ENCODE data around the gene ADGRA3.
"Not testable (repeated sequence)": the region's sequence is repeated elsewhere in the genome, so short reads cannot be mapped to it uniquely, and the experiment has no call there.

Gene ADGRA3

DNA sequence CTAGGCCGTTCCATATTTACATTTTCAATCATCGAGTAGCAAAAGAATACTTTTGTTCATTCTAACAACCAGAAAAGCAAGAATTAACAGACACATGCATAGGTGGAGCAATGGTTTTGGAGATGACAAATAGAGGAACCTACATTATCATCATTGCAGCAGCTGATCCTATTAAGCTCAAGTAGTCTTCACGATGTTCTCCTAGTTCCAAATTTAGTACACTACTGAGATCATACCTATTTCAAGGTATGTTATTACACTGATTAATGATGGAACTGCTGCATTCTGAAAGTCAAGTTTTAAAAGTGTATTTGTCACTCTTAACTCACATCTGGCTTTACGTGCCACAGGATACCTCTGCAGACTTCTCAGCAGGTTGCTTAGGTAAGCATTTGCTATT lies 87.4 kb downstream of the ADGRA3 start:
- DNase-seq: no peak

DNA sequence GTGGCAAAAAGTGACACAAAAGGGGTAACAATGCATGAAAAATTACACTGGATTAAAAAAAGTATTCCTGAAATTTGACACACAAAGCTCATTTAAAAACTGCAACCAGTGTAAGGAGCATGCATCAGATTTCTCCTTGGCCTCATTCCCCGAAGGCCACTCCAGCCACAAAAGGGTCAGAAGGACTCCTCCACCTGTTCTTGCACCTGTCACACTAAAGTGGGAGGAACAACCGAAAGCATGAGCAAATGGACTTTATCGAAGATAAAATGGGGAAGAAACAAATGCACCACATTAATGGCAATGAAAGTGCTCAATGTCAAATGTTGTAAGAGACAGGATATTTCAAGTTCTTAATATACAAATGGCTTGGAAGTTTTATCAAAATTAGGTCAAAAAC lies 88.2 kb downstream of the ADGRA3 start:
- DNase-seq: no peak

GRCh38 chr4:22420291-22420690 lies 95.6 kb downstream of the ADGRA3 start:
- no peak for DNase-seq

DNA sequence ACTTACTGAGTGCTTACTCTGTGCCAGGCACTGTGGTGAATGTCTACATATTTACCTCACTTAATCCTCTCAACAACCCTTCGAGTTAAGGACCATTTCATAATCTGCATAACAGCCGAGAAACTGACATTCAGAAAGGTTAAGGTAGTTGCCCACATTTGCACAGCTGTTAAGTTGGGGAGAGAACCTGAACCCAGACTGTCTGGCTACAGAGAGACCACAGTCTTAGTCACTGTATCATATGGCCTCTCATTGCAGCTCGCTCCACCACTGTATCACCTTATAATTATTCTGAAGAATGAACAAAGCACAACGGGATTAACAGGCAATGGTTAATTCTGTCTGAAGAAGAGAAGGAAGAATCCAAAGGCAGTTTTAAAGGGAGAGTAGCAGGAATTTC lies 98.5 kb downstream of the ADGRA3 start:
- DNase-seq: no peak

- no peak for DNase-seq
These were observed 99.5 kb downstream of the ADGRA3 start for GRCh38 chr4:22416403-22416802.

DNA sequence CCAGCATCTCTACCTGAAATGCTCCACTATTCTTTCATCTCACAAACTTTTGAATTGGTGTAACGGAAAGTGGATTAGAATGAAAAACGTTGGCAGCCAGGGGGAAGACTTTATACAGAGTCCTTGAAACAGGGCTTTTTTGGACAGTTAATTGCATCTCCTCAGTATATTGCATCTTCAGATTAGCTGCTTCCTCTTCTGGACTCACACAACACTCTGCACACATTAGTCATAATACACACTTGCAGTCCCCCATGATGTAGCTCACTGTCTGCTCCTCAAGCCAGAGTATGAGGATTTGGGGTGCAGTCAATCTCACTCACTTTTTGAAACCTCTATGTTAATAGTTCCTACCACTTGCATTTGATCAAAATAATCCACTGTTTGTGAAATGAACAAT lies 101.0 kb downstream of the ADGRA3 start:
- no peak for DNase-seq

- DNase-seq: no peak
These were observed 102.4 kb downstream of the ADGRA3 start for GRCh38 chr4:22413471-22413870.

DNA sequence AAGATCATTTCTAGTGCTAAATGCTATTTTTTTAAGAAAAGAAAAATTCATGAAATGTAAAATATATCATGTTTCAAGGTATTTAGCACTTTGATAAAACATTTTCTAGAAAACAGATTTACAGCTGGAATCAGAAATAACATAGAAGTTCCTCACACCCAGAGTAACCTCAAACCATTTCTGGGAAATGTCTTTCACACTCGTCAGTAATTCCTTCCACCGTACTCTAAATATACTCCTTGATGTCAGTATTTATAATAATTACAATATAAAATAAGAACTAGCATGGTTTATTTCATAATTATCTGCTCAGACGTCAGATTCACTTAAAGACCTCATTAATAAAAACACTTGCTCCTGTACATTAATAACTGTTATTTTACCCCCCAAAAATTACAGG lies 103.9 kb downstream of the ADGRA3 start:
- DNase-seq: no peak

DNA sequence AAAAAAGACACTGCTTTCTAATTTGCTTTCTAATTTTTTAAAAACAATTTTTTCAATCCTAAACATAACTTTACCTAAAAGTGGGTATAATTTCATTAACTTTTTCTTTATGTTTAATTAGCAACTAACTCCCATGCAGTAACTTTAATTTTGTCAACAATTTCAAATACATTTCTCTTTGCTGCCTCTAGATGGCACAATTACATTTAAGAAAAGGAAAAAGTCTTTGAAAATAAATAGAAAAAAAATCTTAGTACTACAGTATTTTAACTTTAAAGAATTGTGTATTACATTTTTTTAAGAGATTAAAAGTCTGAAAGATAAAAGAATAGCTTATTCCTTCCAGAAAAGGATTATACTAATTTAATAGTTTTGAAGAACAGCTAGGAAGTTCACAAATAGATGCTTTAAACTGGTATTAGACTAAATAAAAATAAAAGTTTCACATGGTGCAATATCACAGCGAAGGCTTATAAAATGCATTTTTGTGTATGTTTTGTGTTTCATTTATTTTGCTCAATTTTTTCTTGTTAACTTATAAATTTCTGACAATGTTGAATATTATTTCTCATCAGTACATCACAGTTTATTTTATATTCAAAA lies 105.1 kb downstream of the ADGRA3 start:
- DNase-seq: no peak

DNA sequence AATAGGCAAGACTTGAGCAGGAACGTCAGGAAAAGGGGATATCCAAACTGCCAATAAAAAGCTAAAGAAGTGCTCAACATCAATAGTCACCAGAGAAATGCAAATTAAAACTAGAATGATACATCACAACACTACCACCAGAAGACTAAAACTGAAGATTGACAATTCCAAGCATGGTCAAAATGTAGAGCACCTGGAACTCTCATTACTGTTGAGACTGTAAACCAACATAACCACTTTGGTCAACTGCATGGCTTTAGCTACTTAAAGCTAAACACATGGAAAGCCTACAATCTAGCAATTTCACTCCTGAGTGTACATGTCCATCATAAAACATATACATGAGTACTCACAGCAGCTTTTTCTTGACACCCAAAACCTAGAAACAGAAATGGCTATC lies 107.4 kb downstream of the ADGRA3 start:
- DNase-seq: no peak

DNA sequence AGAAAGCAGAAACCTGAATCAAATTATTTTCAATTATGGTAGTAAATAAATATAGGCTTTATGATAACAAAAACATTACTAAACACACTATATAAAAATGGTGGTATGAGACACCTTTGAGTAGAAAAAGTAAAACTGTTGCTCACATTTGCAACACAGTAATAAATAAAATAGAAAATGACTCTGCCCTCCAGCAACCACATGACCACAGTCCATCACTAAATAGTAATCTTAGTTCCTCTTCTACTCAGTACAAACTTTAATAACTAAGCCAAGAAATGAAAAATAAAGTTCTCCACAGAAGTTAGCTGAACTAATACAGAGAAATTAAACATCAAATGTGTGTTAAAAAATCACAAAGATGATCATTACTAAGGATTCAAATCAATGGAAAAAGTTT lies 108.5 kb downstream of the ADGRA3 start:
- no peak for DNase-seq

DNA sequence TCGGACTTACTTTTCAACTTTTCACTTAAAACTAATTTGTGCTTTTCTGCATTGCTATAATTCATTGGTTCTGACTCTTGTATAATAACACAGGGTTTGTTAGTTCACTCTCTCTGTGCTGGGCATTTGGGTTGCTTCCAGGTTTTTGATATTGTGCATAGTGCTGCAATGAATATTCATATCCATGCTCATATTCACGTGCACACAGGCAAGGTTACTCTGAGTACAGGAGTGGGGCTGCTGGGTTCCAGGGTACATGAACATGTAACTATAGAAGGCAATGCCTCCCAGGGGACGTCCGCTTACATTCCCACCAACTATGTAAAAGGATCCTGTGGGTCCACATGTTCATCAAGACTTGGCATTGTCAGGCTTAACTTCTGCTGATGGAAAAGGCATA lies 117.2 kb downstream of the ADGRA3 start:
- DNase-seq: no peak

- no peak for DNase-seq
These were observed 124.3 kb downstream of the ADGRA3 start for GRCh38 chr4:22391551-22391950.

- DNase-seq: peak; percentile 54
These were observed 126.5 kb downstream of the ADGRA3 start for GRCh38 chr4:22389240-22389870.

- DNase-seq: no peak
These were observed 130.3 kb downstream of the ADGRA3 start for GRCh38 chr4:22385611-22386011.

DNA sequence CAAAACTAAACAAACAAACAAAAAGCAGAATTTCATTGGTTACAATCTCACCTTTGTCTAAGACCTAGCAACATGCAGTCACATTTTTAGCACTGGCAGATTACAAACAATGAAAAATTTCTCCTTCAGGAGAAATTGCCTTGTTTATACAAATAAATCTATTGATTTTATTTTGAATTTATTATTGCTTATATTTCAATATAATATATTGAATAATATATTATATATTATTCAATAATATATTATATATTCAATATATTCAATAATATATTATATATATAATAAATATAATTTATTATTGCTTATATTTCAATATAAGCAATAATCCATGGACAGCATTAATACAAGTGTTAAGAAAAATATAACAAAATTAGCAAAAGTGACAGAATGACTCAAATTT lies 131.7 kb downstream of the ADGRA3 start:
- no peak for DNase-seq

DNA sequence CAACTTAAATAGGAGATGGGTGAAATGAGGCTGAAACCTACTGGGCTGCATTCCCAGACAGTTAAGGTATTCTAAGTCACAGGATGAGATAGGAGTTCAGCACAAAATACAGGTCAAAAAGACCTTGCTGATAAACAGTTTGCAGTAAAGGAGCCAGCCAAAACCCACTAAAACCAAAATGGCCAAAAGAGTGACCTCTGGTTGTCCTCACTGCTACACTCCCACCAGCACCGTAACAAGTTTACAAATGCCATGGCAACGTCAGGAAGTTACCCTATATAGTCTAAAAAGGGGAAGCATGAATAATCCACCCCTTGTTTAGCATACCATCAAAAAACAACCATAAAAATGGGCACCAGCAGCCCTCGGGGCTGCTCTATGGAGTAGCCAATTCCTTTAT lies 133.7 kb downstream of the ADGRA3 start:
- not testable (repeated sequence) for DNase-seq

DNA sequence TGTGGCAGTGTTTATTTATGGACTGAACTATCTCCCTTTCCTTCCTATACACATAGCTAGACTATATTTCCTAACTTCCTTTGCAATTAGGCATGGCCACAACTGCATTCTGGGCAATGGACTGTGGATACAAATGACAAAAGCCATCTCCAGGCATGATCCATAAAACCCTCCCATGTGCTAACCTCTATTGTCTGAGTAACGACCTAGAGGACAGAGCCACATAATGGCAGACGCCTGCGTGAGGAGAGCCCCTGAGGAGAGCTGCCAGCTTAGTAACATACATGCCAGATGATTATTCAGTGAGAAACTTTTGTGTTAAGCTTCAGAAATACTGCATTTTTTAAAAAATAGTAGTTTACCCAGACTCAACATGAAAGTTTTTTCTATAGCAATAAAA lies 142.9 kb downstream of the ADGRA3 start:
- DNase-seq: no peak

DNA sequence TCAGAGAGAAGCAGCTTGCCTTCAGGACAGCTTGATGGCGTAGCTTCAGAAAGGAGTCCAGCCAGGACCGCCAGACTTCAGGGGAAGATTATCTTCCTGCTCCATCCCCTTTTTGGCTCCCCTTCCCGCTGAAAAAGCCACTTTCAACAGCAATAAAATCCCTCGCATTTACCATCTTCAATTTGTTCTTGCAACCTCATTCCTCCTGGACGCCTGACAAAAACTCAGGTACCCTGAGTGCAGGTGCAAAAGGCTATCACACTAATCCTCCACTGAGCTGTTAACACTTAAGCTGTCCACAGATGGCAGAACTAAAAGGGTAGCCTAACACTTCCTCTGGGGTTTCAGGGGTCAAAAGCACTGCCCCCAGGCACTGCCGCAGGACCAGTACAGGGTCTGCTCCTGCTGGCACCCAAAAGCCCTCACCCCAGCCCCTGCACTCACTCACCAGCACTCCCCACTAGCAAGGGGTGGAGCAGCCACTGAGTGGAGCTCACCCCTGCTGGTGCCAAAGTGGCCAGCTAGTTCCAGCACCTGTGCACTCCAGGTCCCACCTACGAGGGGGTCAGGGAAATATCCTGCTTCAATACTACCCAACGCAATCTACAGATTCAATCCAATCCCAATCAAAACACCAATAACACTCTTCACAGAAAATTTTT lies 145.8 kb downstream of the ADGRA3 start:
- DNase-seq: no peak

DNA sequence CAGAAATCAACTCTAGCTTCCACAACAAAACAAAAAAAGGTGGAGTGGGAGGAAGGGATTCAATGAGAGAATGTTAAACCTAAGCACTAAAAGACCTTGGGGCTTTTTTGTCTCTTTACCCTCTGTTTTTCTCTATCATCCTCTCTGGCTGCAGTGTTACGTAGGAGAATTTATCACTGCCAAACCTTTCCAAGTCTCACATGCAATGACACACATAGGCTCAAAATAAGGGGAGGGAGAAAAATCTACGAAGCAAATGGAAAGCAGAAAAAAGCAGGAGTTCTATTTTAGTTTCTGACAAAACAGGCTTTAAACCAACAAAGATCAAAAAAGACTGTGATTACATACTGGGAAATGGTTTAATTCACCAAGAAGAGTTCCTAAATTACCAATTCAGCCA lies 152.1 kb downstream of the ADGRA3 start:
- no peak for DNase-seq

- DNase-seq: no peak
These were observed 152.8 kb downstream of the ADGRA3 start for GRCh38 chr4:22363036-22363435.

GRCh38 chr4:22356987-22357596 lies 158.8 kb downstream of the ADGRA3 start:
- no peak for DNase-seq

DNA sequence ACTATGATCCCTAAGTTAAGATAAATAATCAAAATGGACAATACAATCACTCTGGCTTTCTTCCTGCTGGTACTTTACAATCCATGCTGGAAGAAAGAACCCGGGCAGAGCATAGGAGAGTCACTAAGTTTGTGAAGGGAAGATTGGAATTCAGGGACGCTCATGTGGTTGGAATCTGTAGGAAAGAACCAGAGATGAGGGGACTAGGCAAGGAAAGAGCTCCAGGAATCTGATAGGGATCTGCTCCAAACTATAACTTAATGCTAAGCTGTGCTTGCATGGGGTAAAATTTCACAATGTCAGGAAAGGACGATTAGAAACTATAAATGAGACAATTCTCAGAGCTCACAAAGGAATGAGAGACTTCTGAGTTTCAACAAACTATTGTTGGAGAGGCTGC lies 167.5 kb downstream of the ADGRA3 start:
- no peak for DNase-seq

DNA sequence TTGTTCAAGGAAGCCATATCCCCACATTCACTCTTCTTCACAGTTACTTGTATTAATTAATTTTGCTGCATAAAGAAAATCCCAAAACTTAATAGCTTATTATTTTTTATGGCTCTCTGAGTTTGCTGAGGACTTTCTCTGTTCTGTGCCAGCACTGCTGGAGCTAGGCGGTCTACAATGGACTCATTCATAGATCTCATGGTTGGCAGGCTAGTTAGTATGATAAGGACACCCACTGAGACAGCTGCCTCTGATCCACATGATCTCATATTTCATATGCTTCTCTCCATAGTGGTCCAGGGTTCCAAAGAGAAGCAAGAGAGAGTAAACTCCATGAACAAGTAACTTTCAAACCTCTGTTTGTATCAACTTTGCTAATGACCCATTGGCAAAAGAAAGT lies 170.2 kb downstream of the ADGRA3 start:
- DNase-seq: no peak
